Tibial nerve (tissue), 4 donors: Measurements from ENCODE around the gene NME3.

ENCODE experiments used
- CTCF ChIP-seq, 5 experiments: fragments of 200-600 bp in 3 of 5; fragments of 450-650 bp in 2 of 5; sonication (generic) in 3 of 5; IDR thresholded peaks; one replicate each; pipeline ENCODE4 v1.5.1; 2016 to 2019; ENCODE audit warnings: antibody characterized with exemption in 5 of 5, mild to moderate bottlenecking in 3 of 5, moderate library complexity in 2 of 5
- EP300 ChIP-seq, 2 donors: sonication (generic); formaldehyde crosslinking; IDR thresholded peaks; one replicate each; pipeline ENCODE4 v1.6.1; 2017; ENCODE audit warnings: antibody characterized with exemption in 2 of 2, mild to moderate bottlenecking in 1 of 2
- POLR2A ChIP-seq, 2 donors: fragments of 450-650 bp; IDR thresholded peaks; one replicate each; pipeline ENCODE4 v1.6.1; 2017; ENCODE audit warnings: antibody characterized with exemption in 2 of 2, mild to moderate bottlenecking in 2 of 2, moderate library complexity in 2 of 2

- TF ChIP-seq CTCF (IDR thresholded peaks at IDR 0.05) (no peak), EP300 (IDR thresholded peaks at IDR 0.05) (no peak), POLR2A (IDR thresholded peaks at IDR 0.05) (no peak)
Observed at GRCh38 chr16:1752853-1753252, 18.5 kb downstream of the NME3 start.
